ENCODE results near the gene SLC7A6. TPM values are rescaled to one million over a fixed set of nuclear protein-coding genes. Genes with fewer than 3 reads are reported as not detected.

SLC7A6 gene
- total and polyA plus RNA-seq, 10 of the 15 experiments (the other 5 are each of a cell fraction or from before 2014, with no cell fraction given), result 8.2 to 60.4 (median 28.6) TPM

DNA sequence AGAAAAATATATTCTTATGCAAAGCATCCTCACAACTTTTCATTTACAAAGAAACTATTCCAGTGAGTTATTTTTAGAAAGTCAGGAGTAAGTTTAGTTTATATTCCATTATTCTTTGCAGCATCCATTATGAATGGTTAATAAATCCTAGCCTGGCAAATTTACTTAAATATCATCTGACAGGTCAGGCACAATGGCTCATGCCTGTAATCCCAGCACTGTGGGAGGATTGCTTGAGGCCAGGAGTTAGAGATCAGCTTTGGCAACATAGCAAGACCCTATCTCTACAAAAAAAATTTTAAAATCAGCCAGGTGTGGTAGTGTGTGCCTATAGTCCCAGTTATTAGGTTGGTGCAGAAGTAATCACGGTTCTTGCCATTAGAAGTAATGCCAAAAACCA, 41.3 kb upstream of the SLC7A6 start:
- ChIA-PET CTCF (no interaction called here), RAD21 (ENCODE audit: unreplicated experiment) (no interaction called here), SMC1A (ENCODE audit: uncharacterized antibody, unreplicated experiment) (no interaction called here), POLR2A (interaction anchor here (0.7 kb wide), 2 partner anchors 92 to 137 kb away, joined by 4 to 6 read pairs; no protein-coding TSS in a partner anchor)
- H3K9ac ChIP-seq (ENCODE audit: control insufficient read depth, insufficient read depth, low read length), result no peak overlapping the region
- peaks cover 10% of the 10 kb centered on the region for H3K4me1 ChIP-seq (ENCODE audit: control insufficient read depth, insufficient read depth, low read length)
- DNase-seq (ENCODE audit: low read depth, low spot score), result no peak
- in situ Hi-C loops (cut with MboI), result no loop called here
- H3K79me2 ChIP-seq (ENCODE audit: control insufficient read depth, insufficient read depth, low read length), result no peaks in the 10 kb centered on the region
- H3K9me3 ChIP-seq (replicated peaks; ENCODE audit: control insufficient read depth, insufficient read depth, low read length), result no peaks in the 10 kb centered on the region
- WGBS (ENCODE audit: insufficient coverage, insufficient replicate concordance, low lambda C conversion rate, missing lambda C conversion rate), result 91% methylated on average over 1 of the region's 1 CpG
- no peaks in the 10 kb centered on the region for H4K20me1 ChIP-seq (ENCODE audit: control insufficient read depth, insufficient read depth)
- no peak overlapping the region for H3K4me2 ChIP-seq (ENCODE audit: control insufficient read depth, insufficient read depth)
- H3K36me3 ChIP-seq (ENCODE audit: control insufficient read depth in 2 of 2, insufficient read depth in 2 of 2, low read length in 1 of 2), result peaks cover 3 to 10% of the 10 kb centered on the region in 2 experiments
- no peaks in the 10 kb centered on the region for H3K27me3 ChIP-seq (replicated peaks in 1 of 2; ENCODE audit: control insufficient read depth in 2 of 2, insufficient read depth in 2 of 2, low read length in 1 of 2)
- no TSS peak for BruUV-seq (replicated peaks)
- ATAC-seq, result no peak
- no peak for TF ChIP-seq HCFC1 (IDR thresholded peaks at IDR 0.05; ENCODE audit: low read length)
- H3K27ac ChIP-seq (ENCODE audit: control insufficient read depth, insufficient read depth), result no peak overlapping the region
- H3K4me3 ChIP-seq, result no peak overlapping the region
- H2AFZ ChIP-seq (ENCODE audit: control insufficient read depth, low read depth, low read length), result no peak overlapping the region
- FAIRE-seq, result no peak
- intact Hi-C loops (cut with micrococcal nuclease; ENCODE audit: unreplicated experiment), result no loop called here

DNA sequence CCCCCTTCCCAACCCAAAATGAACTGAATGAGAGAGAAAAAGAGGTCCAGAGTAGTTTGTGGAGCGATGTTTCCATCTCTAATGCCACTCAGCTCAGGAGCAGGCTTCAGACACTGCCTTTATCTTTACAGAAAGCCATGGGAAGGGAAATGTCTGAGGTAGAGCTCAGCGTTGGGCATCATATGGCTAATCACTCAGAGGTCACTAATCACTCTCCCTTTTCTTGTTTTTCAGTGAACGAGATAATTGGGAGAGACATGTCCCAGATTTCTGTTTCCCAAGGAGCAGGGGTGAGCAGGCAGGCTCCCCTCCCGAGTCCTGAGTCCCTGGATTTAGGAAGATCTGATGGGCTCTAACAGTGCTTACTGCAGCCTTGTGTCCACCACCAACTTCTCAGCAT, 38.2 kb upstream of the SLC7A6 start:
- no TSS peak for BruUV-seq (replicated peaks)
- WGBS (ENCODE audit: insufficient coverage, insufficient replicate concordance, low lambda C conversion rate, missing lambda C conversion rate), result 99% methylated on average over 4 of the region's 4 CpGs
- ChIA-PET RAD21 (ENCODE audit: unreplicated experiment) (no interaction called here), POLR2A (interaction anchor here (0.5 to 1.0 kb wide), 2 partner anchors 20 to 287 kb away, joined by 5 to 6 read pairs; no protein-coding TSS in a partner anchor), SMC1A (ENCODE audit: uncharacterized antibody, unreplicated experiment) (interaction anchor here (1.3 to 2.6 kb wide), 2 partner anchors 11 to 108 kb away, joined by 4 to 9 read pairs; no protein-coding TSS in a partner anchor), CTCF (interaction anchor here (0.9 to 5.3 kb wide), 4 partner anchors 9 to 134 kb away, joined by 3 to 72 read pairs (median 3); no protein-coding TSS in a partner anchor)
- intact Hi-C loops (cut with micrococcal nuclease; ENCODE audit: unreplicated experiment), result loop anchor here (5.0 kb wide), 1 partner anchor 344 kb away; the partner anchor contains the start of gene NRN1L
- no peak for TF ChIP-seq STAT3 (IDR thresholded peaks at IDR 0.05; ENCODE audit: low read depth, low read length)
- TF ChIP-seq BMI1 (IDR thresholded peaks at IDR 0.05; ENCODE audit: borderline replicate concordance), result no peak
- TF ChIP-seq TARDBP (IDR thresholded peaks at IDR 0.05; ENCODE audit: borderline replicate concordance), result no peak
- no peak for TF ChIP-seq SIX5 (IDR thresholded peaks at IDR 0.05; ENCODE audit: low read depth, low read length, severe bottlenecking)
- no peak for TF ChIP-seq SREBF1 (IDR thresholded peaks at IDR 0.05; ENCODE audit: low read length)
- TF ChIP-seq, protein P1, sequence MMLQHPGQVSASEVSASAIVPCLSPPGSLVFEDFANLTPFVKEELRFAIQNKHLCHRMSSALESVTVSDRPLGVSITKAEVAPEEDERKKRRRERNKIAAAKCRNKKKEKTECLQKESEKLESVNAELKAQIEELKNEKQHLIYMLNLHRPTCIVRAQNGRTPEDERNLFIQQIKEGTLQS (IDR thresholded peaks at IDR 0.05; ENCODE audit: borderline replicate concordance, extremely low read depth, low read depth, low read length), result no peak
- no peak for TF ChIP-seq MTA3 (IDR thresholded peaks at IDR 0.05; ENCODE audit: borderline replicate concordance, low read length)
- TF ChIP-seq KLF5 (IDR thresholded peaks at IDR 0.05; ENCODE audit: partially characterized antibody), result no peak
- H3K27ac ChIP-seq (ENCODE audit: control insufficient read depth, insufficient read depth), result 0 out of 2 replicates have a peak overlapping the region, but pooled peaks have one; percentile 27
- H3K9me3 ChIP-seq (replicated peaks; ENCODE audit: control insufficient read depth, insufficient read depth, low read length), result no peaks in the 10 kb centered on the region
- H4K20me1 ChIP-seq (ENCODE audit: control insufficient read depth, insufficient read depth), result no peaks in the 10 kb centered on the region
- no peak overlapping the region for H3K4me3 ChIP-seq
- H3K4me2 ChIP-seq (ENCODE audit: control insufficient read depth, insufficient read depth), result no peak overlapping the region
- H3K9ac ChIP-seq (ENCODE audit: control insufficient read depth, insufficient read depth, low read length), result no peak overlapping the region
- in situ Hi-C loops (cut with MboI), result loop anchor here (5.0 kb wide), 2 partner anchors 134 to 234 kb away; no protein-coding TSS in a partner anchor
- no peaks in the 10 kb centered on the region for H3K79me2 ChIP-seq (ENCODE audit: control insufficient read depth, insufficient read depth, low read length)
- H3K36me3 ChIP-seq (ENCODE audit: control insufficient read depth in 2 of 2, insufficient read depth in 2 of 2, low read length in 1 of 2), result peaks cover 6 to 15% of the 10 kb centered on the region in 2 experiments
- no peak overlapping the region for H2AFZ ChIP-seq (ENCODE audit: control insufficient read depth, low read depth, low read length)
- no peak for ATAC-seq
- peaks cover 12% of the 10 kb centered on the region for H3K4me1 ChIP-seq (ENCODE audit: control insufficient read depth, insufficient read depth, low read length)
- FAIRE-seq, result no peak
- no peaks in the 10 kb centered on the region for H3K27me3 ChIP-seq (replicated peaks in 1 of 2; ENCODE audit: control insufficient read depth in 2 of 2, insufficient read depth in 2 of 2, low read length in 1 of 2)
- no peak for DNase-seq (ENCODE audit: low read depth, low spot score)

Measured in GM12878 (cell line).